ENCODE results near the gene GBP3.
"Not testable (repeated sequence)": the region's sequence is repeated elsewhere in the genome, so short reads cannot be mapped to it uniquely, and the experiment has no call there.

Gene GBP3

GRCh38 chr1:89005286-89006151 lies 17.1 kb downstream of the GBP3 start:
- peaks cover 53% of the 10 kb centered on the region for H3K36me3 ChIP-seq (ENCODE audit: control insufficient read depth, insufficient read depth, low read length)
- H3K27me3 ChIP-seq (replicated peaks; ENCODE audit: control insufficient read depth, insufficient read depth, low read length, poor library complexity, severe bottlenecking) = no peaks in the 10 kb centered on the region
- no peaks in the 10 kb centered on the region for H3K4me1 ChIP-seq (ENCODE audit: control insufficient read depth, insufficient read depth, low read length, poor library complexity, severe bottlenecking)
- no peak for DNase-seq
- H3K4me3 ChIP-seq (ENCODE audit: insufficient read depth, low read depth, low read length, poor library complexity, severe bottlenecking) = no peak overlapping the region
- H3K27ac ChIP-seq (ENCODE audit: insufficient read depth, low read length, poor library complexity, severe bottlenecking) = no peak overlapping the region
- H3K9me3 ChIP-seq (ENCODE audit: control insufficient read depth, low read length) = peaks cover 3% of the 10 kb centered on the region

- not testable (repeated sequence) for H3K9me3 ChIP-seq (ENCODE audit: control insufficient read depth, low read length); H3K4me1 ChIP-seq (ENCODE audit: control insufficient read depth, insufficient read depth, low read length, poor library complexity, severe bottlenecking); H3K4me3 ChIP-seq (ENCODE audit: insufficient read depth, low read depth, low read length, poor library complexity, severe bottlenecking); H3K27ac ChIP-seq (ENCODE audit: insufficient read depth, low read length, poor library complexity, severe bottlenecking); H3K27me3 ChIP-seq (replicated peaks; ENCODE audit: control insufficient read depth, insufficient read depth, low read length, poor library complexity, severe bottlenecking); DNase-seq
- H3K36me3 ChIP-seq (ENCODE audit: control insufficient read depth, insufficient read depth, low read length) = peaks cover 23% of the 10 kb centered on the region
These were observed 20.5 kb downstream of the GBP3 start for GRCh38 chr1:89002176-89002575.

- no peaks in the 10 kb centered on the region for H3K27me3 ChIP-seq (replicated peaks; ENCODE audit: control insufficient read depth, insufficient read depth, low read length, poor library complexity, severe bottlenecking)
- H3K27ac ChIP-seq (ENCODE audit: insufficient read depth, low read length, poor library complexity, severe bottlenecking) = no peak overlapping the region
- H3K36me3 ChIP-seq (ENCODE audit: control insufficient read depth, insufficient read depth, low read length) = peaks cover 17% of the 10 kb centered on the region
- H3K4me1 ChIP-seq (ENCODE audit: control insufficient read depth, insufficient read depth, low read length, poor library complexity, severe bottlenecking) = no peaks in the 10 kb centered on the region
- peaks cover 3% of the 10 kb centered on the region for H3K9me3 ChIP-seq (ENCODE audit: control insufficient read depth, low read length)
- no peak for DNase-seq
- no peak overlapping the region for H3K4me3 ChIP-seq (ENCODE audit: insufficient read depth, low read depth, low read length, poor library complexity, severe bottlenecking)
These were observed 21.2 kb downstream of the GBP3 start for GRCh38 chr1:89001510-89001909.

DNA sequence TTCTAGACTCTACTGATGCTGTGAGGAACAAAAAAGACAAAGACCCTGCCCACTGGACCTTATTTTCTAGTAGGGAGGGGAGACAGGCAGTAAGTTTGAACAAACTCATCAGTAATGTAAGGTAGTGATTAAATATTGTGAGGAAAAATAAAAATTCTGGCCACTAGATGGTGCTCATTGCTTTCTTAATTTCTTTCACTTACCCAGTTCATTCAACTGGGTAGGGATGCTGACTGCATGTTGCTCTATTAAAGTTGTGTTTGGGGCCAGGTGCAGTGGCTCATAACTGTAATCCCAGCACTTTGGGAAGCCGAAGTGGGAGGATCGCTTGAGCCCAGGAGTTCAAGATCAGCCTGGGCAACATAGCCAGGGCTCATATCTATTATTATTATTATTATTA lies 23.9 kb downstream of the GBP3 start:
- H3K9me3 ChIP-seq (ENCODE audit: control insufficient read depth, low read length) = peaks cover 3% of the 10 kb centered on the region
- H3K27ac ChIP-seq (ENCODE audit: insufficient read depth, low read length, poor library complexity, severe bottlenecking) = no peak overlapping the region
- DNase-seq = no peak
- H3K4me3 ChIP-seq (ENCODE audit: insufficient read depth, low read depth, low read length, poor library complexity, severe bottlenecking) = no peak overlapping the region
- H3K36me3 ChIP-seq (ENCODE audit: control insufficient read depth, insufficient read depth, low read length) = no peaks in the 10 kb centered on the region
- no peaks in the 10 kb centered on the region for H3K4me1 ChIP-seq (ENCODE audit: control insufficient read depth, insufficient read depth, low read length, poor library complexity, severe bottlenecking)
- no peaks in the 10 kb centered on the region for H3K27me3 ChIP-seq (replicated peaks; ENCODE audit: control insufficient read depth, insufficient read depth, low read length, poor library complexity, severe bottlenecking)

DNA sequence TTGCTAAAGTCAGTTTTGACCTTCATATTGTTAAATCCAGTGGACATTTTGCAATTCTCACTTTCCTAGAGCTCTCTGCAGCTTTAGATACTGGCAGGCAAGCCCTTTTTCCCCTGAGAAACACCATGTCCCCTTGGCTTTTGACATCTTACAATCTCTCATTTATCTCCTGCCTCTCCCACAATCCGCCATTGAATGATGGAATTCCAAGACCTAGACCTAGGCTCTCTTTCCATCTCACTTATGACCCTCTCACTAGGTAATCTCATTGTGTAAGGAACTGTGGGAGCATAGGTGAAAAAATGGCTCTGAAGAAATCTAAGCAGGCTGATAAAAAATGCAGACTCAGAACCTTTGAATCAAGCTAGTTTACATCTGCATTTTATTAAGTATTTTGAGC lies 32.2 kb downstream of the GBP3 start:
- H3K27me3 ChIP-seq (replicated peaks; ENCODE audit: control insufficient read depth, insufficient read depth, low read length, poor library complexity, severe bottlenecking) = no peaks in the 10 kb centered on the region
- peaks cover 5% of the 10 kb centered on the region for H3K36me3 ChIP-seq (ENCODE audit: control insufficient read depth, insufficient read depth, low read length)
- no peak overlapping the region for H3K27ac ChIP-seq (ENCODE audit: insufficient read depth, low read length, poor library complexity, severe bottlenecking)
- peaks cover 9% of the 10 kb centered on the region for H3K4me1 ChIP-seq (ENCODE audit: control insufficient read depth, insufficient read depth, low read length, poor library complexity, severe bottlenecking)
- no peak for DNase-seq
- no peaks in the 10 kb centered on the region for H3K9me3 ChIP-seq (ENCODE audit: control insufficient read depth, low read length)
- H3K4me3 ChIP-seq (ENCODE audit: insufficient read depth, low read depth, low read length, poor library complexity, severe bottlenecking) = no peak overlapping the region

DNA sequence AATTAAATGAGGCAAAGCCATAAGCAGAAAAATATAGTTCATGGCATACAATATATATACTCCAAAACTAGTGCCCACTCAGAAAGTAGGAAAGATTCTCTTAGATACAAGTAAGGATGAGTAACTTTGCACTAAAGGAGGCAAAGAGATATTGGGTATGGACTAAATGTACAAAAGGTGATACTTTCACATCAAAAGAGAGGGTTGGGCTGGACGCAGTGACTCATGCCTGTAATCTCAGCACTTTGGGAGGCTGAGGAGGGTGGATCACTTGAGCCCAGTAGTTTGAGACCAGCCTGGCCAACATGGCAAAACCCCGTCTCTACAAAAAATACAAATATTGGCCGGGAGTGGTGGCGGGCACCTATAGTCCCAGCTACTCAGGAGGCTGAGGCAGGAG lies 37.0 kb downstream of the GBP3 start:
- Histone ChIP-seq H3K27me3 (replicated peaks; ENCODE audit: control insufficient read depth, insufficient read depth, low read length, poor library complexity, severe bottlenecking) (no peaks in the 10 kb centered on the region), H3K4me3 (ENCODE audit: insufficient read depth, low read depth, low read length, poor library complexity, severe bottlenecking) (no peak overlapping the region), H3K9me3 (ENCODE audit: control insufficient read depth, low read length) (no peaks in the 10 kb centered on the region), H3K27ac (ENCODE audit: insufficient read depth, low read length, poor library complexity, severe bottlenecking) (peak overlapping the region; percentile 47), H3K4me1 (ENCODE audit: control insufficient read depth, insufficient read depth, low read length, poor library complexity, severe bottlenecking) (no peaks in the 10 kb centered on the region), H3K36me3 (ENCODE audit: control insufficient read depth, insufficient read depth, low read length) (peaks cover 5% of the 10 kb centered on the region)
- DNase-seq = no peak

DNA sequence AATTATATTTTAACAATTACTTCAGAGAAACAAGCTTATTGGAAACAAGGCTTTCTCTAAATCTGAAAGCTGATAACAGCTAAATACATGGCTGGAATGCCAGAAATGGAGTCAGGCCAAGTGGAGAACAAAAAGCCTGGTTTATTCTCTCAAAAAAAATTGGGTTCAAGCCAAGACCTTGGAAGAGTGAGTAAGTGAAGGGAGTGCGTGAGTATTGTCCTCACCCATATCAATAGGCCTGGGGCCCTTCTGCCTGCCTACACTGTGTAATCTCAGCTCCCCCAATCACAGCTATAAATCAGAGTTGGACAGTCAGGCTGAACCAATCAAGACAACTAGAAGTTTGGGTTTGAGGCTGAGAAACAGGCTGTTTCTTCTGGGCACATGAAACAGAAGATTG lies 37.6 kb downstream of the GBP3 start:
- no peaks in the 10 kb centered on the region for H3K4me1 ChIP-seq (ENCODE audit: control insufficient read depth, insufficient read depth, low read length, poor library complexity, severe bottlenecking)
- DNase-seq = no peak
- no peak overlapping the region for H3K4me3 ChIP-seq (ENCODE audit: insufficient read depth, low read depth, low read length, poor library complexity, severe bottlenecking)
- no peaks in the 10 kb centered on the region for H3K9me3 ChIP-seq (ENCODE audit: control insufficient read depth, low read length)
- H3K27me3 ChIP-seq (replicated peaks; ENCODE audit: control insufficient read depth, insufficient read depth, low read length, poor library complexity, severe bottlenecking) = no peaks in the 10 kb centered on the region
- H3K36me3 ChIP-seq (ENCODE audit: control insufficient read depth, insufficient read depth, low read length) = peaks cover 5% of the 10 kb centered on the region
- H3K27ac ChIP-seq (ENCODE audit: insufficient read depth, low read length, poor library complexity, severe bottlenecking) = peak overlapping the region; percentile 47

GRCh38 chr1:88984569-88984968 lies 38.1 kb downstream of the GBP3 start:
- peak overlapping the region; percentile 47 for H3K27ac ChIP-seq (ENCODE audit: insufficient read depth, low read length, poor library complexity, severe bottlenecking)
- H3K4me1 ChIP-seq (ENCODE audit: control insufficient read depth, insufficient read depth, low read length, poor library complexity, severe bottlenecking) = no peaks in the 10 kb centered on the region
- H3K9me3 ChIP-seq (ENCODE audit: control insufficient read depth, low read length) = no peaks in the 10 kb centered on the region
- H3K4me3 ChIP-seq (ENCODE audit: insufficient read depth, low read depth, low read length, poor library complexity, severe bottlenecking) = no peak overlapping the region
- H3K36me3 ChIP-seq (ENCODE audit: control insufficient read depth, insufficient read depth, low read length) = peaks cover 5% of the 10 kb centered on the region
- DNase-seq = no peak
- no peaks in the 10 kb centered on the region for H3K27me3 ChIP-seq (replicated peaks; ENCODE audit: control insufficient read depth, insufficient read depth, low read length, poor library complexity, severe bottlenecking)

DNA sequence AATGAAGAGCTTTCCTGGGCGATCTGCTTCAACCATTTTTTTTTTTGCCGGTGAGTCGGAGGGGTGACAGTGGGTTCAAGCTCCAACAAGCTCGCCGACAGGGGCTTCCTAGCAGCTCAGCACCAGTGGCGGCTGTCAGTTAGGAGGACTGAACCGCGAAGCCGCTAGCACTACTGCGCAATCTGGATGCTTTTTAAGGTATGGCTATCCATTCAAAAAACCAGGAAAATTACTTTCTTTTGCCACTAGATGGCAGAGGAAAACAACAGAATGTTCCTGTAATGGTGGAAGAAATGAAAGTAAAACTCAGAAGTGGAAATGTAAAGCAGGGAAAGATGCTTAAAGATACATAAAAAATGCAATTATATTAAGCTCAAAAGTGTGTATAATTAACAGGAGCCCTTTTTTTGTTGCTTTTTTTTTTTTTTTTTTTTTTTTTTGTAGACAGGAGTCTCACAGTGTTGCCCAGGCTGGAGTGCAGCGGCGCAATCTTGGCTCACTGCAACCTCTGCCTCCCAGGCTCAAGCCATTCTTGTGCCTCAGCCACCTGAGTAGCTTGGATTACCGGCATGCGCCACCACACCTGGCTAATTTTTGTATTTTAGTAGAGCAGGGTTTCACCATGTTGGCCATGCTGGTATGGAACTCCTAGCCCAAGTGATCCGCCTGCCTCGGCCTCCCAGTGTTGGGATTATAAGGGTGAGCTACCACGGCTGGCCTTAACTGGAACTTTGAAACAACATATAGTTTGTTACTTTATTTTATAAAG lies 38.7 kb downstream of the GBP3 start:
- Histone ChIP-seq H3K27me3 (replicated peaks; ENCODE audit: control insufficient read depth, insufficient read depth, low read length, poor library complexity, severe bottlenecking) (no peaks in the 10 kb centered on the region), H3K4me1 (ENCODE audit: control insufficient read depth, insufficient read depth, low read length, poor library complexity, severe bottlenecking) (no peaks in the 10 kb centered on the region), H3K9me3 (ENCODE audit: control insufficient read depth, low read length) (no peaks in the 10 kb centered on the region), H3K4me3 (ENCODE audit: insufficient read depth, low read depth, low read length, poor library complexity, severe bottlenecking) (no peak overlapping the region), H3K27ac (ENCODE audit: insufficient read depth, low read length, poor library complexity, severe bottlenecking) (peak overlapping the region; percentile 47), H3K36me3 (ENCODE audit: control insufficient read depth, insufficient read depth, low read length) (peaks cover 5% of the 10 kb centered on the region)
- DNase-seq = peak in 1 of 3 donors; percentile 15

DNA sequence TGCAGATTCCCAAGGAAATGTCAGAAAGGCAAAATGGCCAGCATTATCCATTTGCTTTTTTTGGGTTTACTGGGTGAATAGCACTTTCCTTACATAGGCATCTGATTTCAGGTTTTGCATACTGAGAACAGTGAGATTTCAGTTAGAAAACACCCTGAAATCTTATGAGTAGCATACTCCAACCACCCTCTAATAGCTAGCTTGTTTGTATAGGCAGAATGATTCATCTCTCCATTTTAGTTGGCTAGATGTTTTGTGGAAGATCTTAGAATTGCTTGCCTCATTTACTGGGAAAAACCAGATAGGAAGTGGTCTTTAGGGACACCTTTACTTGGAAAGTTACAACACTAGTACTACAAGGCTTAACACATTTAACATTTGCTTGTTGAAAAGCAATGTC lies 40.6 kb downstream of the GBP3 start:
- H3K27ac ChIP-seq (ENCODE audit: insufficient read depth, low read length, poor library complexity, severe bottlenecking) = no peak overlapping the region
- H3K36me3 ChIP-seq (ENCODE audit: control insufficient read depth, insufficient read depth, low read length) = peaks cover 4% of the 10 kb centered on the region
- H3K9me3 ChIP-seq (ENCODE audit: control insufficient read depth, low read length) = no peaks in the 10 kb centered on the region
- no peak for DNase-seq
- H3K4me3 ChIP-seq (ENCODE audit: insufficient read depth, low read depth, low read length, poor library complexity, severe bottlenecking) = no peak overlapping the region
- no peaks in the 10 kb centered on the region for H3K4me1 ChIP-seq (ENCODE audit: control insufficient read depth, insufficient read depth, low read length, poor library complexity, severe bottlenecking)
- H3K27me3 ChIP-seq (replicated peaks; ENCODE audit: control insufficient read depth, insufficient read depth, low read length, poor library complexity, severe bottlenecking) = no peaks in the 10 kb centered on the region

All from effector memory CD4-positive, alpha-beta T cell (primary cell).